ENCODE data around the gene CNTN3. TPM values are rescaled to one million over a fixed set of nuclear protein-coding genes. Genes with fewer than 3 reads are reported as not detected.
A peak's percentile ranks its signal among the peaks of the same experiment; 100 is the strongest.

Gene CNTN3
- total RNA-seq = 3.7 TPM

GRCh38 chr3:74614107-74614967 is at the start of gene CNTN3:
Gene CNTN3 (minus strand): TSS chr3:74614659. CDS start chr3:74521112, 93,547 bp downstream.
- intact Hi-C loops (cut with DNase I) = no loop called here
- ATAC-seq (peak; percentile 64), DNase-seq (ENCODE audit: low spot score) (no peak)

GRCh38 chr3:74663178-74663577 is 48.7 kb upstream of the CNTN3 start:
- no peak for ATAC-seq
- no peak for DNase-seq (ENCODE audit: low spot score)
- intact Hi-C loops (cut with DNase I) = no loop called here

GRCh38 chr3:74661672-74662071 is 47.2 kb upstream of the CNTN3 start:
- ATAC-seq (no peak), DNase-seq (ENCODE audit: low spot score) (no peak)
- intact Hi-C loops (cut with DNase I) = no loop called here

- no peak for ATAC-seq
- no peak for DNase-seq (ENCODE audit: low spot score)
- intact Hi-C loops (cut with DNase I) = loop anchor here (5.0 kb wide), 1 partner anchor 1205 kb away; no protein-coding TSS in a partner anchor
Observed at GRCh38 chr3:74651885-74652284, 37.4 kb upstream of the CNTN3 start.

GRCh38 chr3:74651292-74651691 is 36.8 kb upstream of the CNTN3 start:
- intact Hi-C loops (cut with DNase I) = loop anchor here (5.0 kb wide), 1 partner anchor 1204 kb away; no protein-coding TSS in a partner anchor
- DNase-seq (ENCODE audit: low spot score) (no peak), ATAC-seq (no peak)

- no peak for DNase-seq (ENCODE audit: low spot score)
- intact Hi-C loops (cut with DNase I) = no loop called here
Observed at GRCh38 chr3:74648107-74648506, 33.6 kb upstream of the CNTN3 start.

GRCh38 chr3:74646094-74646493 is 31.6 kb upstream of the CNTN3 start:
- DNase-seq (ENCODE audit: low spot score) (no peak), ATAC-seq (no peak)
- intact Hi-C loops (cut with DNase I) = no loop called here

More at GRCh38 chr3:74648107-74648506, 33.6 kb upstream of the CNTN3 start:
- ATAC-seq = no peak

- intact Hi-C loops (cut with DNase I) = no loop called here
- peak; percentile 94 for ATAC-seq
- no peak for DNase-seq (ENCODE audit: low spot score)
Observed at GRCh38 chr3:74643636-74644035, 29.2 kb upstream of the CNTN3 start.

GRCh38 chr3:74642876-74643275 is 28.4 kb upstream of the CNTN3 start:
- no peak for DNase-seq (ENCODE audit: low spot score)
- no peak for ATAC-seq
- intact Hi-C loops (cut with DNase I) = no loop called here

- intact Hi-C loops (cut with DNase I) = no loop called here
- DNase-seq (ENCODE audit: low spot score) (no peak), ATAC-seq (no peak)
Observed at GRCh38 chr3:74640211-74640610, 25.8 kb upstream of the CNTN3 start.

- ATAC-seq = no peak
- DNase-seq (ENCODE audit: low spot score) = no peak
- intact Hi-C loops (cut with DNase I) = no loop called here
Observed at GRCh38 chr3:74639681-74640080, 25.2 kb upstream of the CNTN3 start.

- ATAC-seq (no peak), DNase-seq (ENCODE audit: low spot score) (no peak)
- intact Hi-C loops (cut with DNase I) = no loop called here
Observed at GRCh38 chr3:74636981-74637380, 22.5 kb upstream of the CNTN3 start.

GRCh38 chr3:74633021-74633420 is 18.6 kb upstream of the CNTN3 start:
- intact Hi-C loops (cut with DNase I) = no loop called here
- DNase-seq (ENCODE audit: low spot score) = no peak
- ATAC-seq = no peak

- DNase-seq (ENCODE audit: low spot score) (no peak), ATAC-seq (no peak)
- intact Hi-C loops (cut with DNase I) = no loop called here
Observed at GRCh38 chr3:74631351-74632140, 17.1 kb upstream of the CNTN3 start.

- intact Hi-C loops (cut with DNase I) = no loop called here
- ATAC-seq (no peak), DNase-seq (ENCODE audit: low spot score) (no peak)
Observed at GRCh38 chr3:74630602-74631001, 16.1 kb upstream of the CNTN3 start.

GRCh38 chr3:74626011-74626410 is 11.6 kb upstream of the CNTN3 start:
- intact Hi-C loops (cut with DNase I) = no loop called here
- ATAC-seq (no peak), DNase-seq (ENCODE audit: low spot score) (no peak)

- intact Hi-C loops (cut with DNase I) = no loop called here
- DNase-seq (ENCODE audit: low spot score) (no peak), ATAC-seq (no peak)
Observed at GRCh38 chr3:74624301-74624700, 9.8 kb upstream of the CNTN3 start.

- intact Hi-C loops (cut with DNase I) = no loop called here
Observed at GRCh38 chr3:74623261-74623836, 8.9 kb upstream of the CNTN3 start.

GRCh38 chr3:74621581-74621980 is 7.1 kb upstream of the CNTN3 start:
- no peak for ATAC-seq
- intact Hi-C loops (cut with DNase I) = no loop called here
- DNase-seq (ENCODE audit: low spot score) = no peak

More at GRCh38 chr3:74623261-74623836, 8.9 kb upstream of the CNTN3 start:
- ATAC-seq (no peak), DNase-seq (ENCODE audit: low spot score) (no peak)

GRCh38 chr3:74617776-74618175 is 3.3 kb upstream of the CNTN3 start:
- ATAC-seq (no peak), DNase-seq (ENCODE audit: low spot score) (no peak)
- intact Hi-C loops (cut with DNase I) = no loop called here

Data from sciatic nerve (tissue), 2 donors.